C4-2B (cell line): Measurements from ENCODE around the gene ZNF648.

ENCODE experiments used
- ZFX ChIP-seq: fragments of 450-650 bp; IDR thresholded peaks from 2 replicates; pipeline ENCODE4 v1.6.1; 2017
- TF ChIP-seq, protein P1 (sequence below): fragments of 450-650 bp; conservative IDR thresholded peaks from 2 replicates; pipeline ENCODE4 v1.5.1; 2017; ENCODE audit warnings: mild to moderate bottlenecking

DNA sequence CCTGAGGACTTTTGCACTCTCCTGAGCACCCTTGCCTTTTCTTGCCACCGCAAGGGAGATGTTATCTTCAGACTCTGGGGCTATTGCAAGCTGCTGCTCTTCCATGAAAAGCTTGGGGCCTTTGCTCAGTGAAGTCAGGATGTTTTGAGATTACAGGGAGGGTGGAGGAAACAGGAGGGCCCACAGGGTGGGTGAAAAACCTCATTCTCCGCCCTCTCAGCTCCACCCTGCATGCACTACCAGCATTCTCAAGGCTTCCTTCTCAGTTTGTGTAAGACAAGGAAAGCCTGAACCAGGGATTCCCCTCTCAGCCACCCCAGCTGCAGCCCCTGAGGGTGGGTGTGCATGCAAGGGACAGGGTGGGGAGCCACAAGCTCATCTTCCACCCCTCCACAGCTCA is 25.8 kb upstream of the ZNF648 start:
- TF ChIP-seq, protein P1, sequence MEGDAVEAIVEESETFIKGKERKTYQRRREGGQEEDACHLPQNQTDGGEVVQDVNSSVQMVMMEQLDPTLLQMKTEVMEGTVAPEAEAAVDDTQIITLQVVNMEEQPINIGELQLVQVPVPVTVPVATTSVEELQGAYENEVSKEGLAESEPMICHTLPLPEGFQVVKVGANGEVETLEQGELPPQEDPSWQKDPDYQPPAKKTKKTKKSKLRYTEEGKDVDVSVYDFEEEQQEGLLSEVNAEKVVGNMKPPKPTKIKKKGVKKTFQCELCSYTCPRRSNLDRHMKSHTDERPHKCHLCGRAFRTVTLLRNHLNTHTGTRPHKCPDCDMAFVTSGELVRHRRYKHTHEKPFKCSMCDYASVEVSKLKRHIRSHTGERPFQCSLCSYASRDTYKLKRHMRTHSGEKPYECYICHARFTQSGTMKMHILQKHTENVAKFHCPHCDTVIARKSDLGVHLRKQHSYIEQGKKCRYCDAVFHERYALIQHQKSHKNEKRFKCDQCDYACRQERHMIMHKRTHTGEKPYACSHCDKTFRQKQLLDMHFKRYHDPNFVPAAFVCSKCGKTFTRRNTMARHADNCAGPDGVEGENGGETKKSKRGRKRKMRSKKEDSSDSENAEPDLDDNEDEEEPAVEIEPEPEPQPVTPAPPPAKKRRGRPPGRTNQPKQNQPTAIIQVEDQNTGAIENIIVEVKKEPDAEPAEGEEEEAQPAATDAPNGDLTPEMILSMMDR, result no peak
- no peak for TF ChIP-seq ZFX
